SK-N-SH treated with all-trans-retinoic acid at 6 μM for 48 hours (cell line): ENCODE measurements around the gene GNPTG.

Experiments
- ARNTL ChIP-seq: fragments of 450-650 bp; formaldehyde crosslinking; IDR thresholded peaks from 2 replicates; pipeline ENCODE4 v1.5.0; 2020; ENCODE audit warnings: low read depth, mild to moderate bottlenecking, moderate library complexity, borderline replicate concordance
- CREB5 ChIP-seq: fragments of 250-450 bp; sonication (Bioruptor Pico); IDR thresholded peaks from 2 replicates; pipeline ENCODE4 v1.5.1; 2020; ENCODE audit warnings: low read depth, mild to moderate bottlenecking, moderate library complexity
- CSDC2 ChIP-seq: fragments of 250-450 bp; sonication (Bioruptor Pico); IDR thresholded peaks from 2 replicates; pipeline ENCODE4 v1.5.0; 2020; ENCODE audit warnings: mild to moderate bottlenecking, moderate library complexity
- GLIS3 ChIP-seq: fragments of 250-450 bp; sonication (Bioruptor Pico); IDR thresholded peaks from 2 replicates; pipeline ENCODE4 v1.5.0; 2020; ENCODE audit warnings: mild to moderate bottlenecking, moderate library complexity
- ISL1 ChIP-seq: fragments of 250-450 bp; sonication (Bioruptor Pico); IDR thresholded peaks from 2 replicates; pipeline ENCODE4 v2.1.2; 2022; ENCODE audit warnings: mild to moderate bottlenecking, moderate library complexity
- PATZ1 ChIP-seq: fragments of 250-450 bp; sonication (Bioruptor Pico); IDR thresholded peaks from 2 replicates; pipeline ENCODE4 v1.8.0; 2020; ENCODE audit warnings: mild to moderate bottlenecking, moderate library complexity, borderline replicate concordance
- POU6F1 ChIP-seq: fragments of 250-450 bp; sonication (Bioruptor Pico); IDR thresholded peaks from 2 replicates; pipeline ENCODE4 v1.8.0; 2021; ENCODE audit warnings: low read depth, mild to moderate bottlenecking, moderate library complexity, borderline replicate concordance
- RARB ChIP-seq: fragments of 250-450 bp; sonication (Bioruptor Pico); IDR thresholded peaks from 2 replicates; pipeline ENCODE4 v1.8.0; 2021; ENCODE audit warnings: mild to moderate bottlenecking, moderate library complexity
- TOX ChIP-seq: fragments of 250-450 bp; sonication (Bioruptor Pico); IDR thresholded peaks from 2 replicates; pipeline ENCODE4 v1.8.0; 2021; ENCODE audit warnings: mild to moderate bottlenecking, moderate library complexity, borderline replicate concordance
- TSHZ2 ChIP-seq: fragments of 250-450 bp; sonication (Bioruptor Pico); IDR thresholded peaks from 2 replicates; pipeline ENCODE4 v1.5.0; 2020; ENCODE audit warnings: mild to moderate bottlenecking, moderate library complexity
- ZC3H10 ChIP-seq: fragments of 250-450 bp; sonication (Bioruptor Pico); IDR thresholded peaks from 2 replicates; pipeline ENCODE4 v1.5.1; 2021; ENCODE audit warnings: mild to moderate bottlenecking, moderate library complexity
- ZFP3 ChIP-seq: fragments of 250-450 bp; sonication (Bioruptor Pico); IDR thresholded peaks from 2 replicates; pipeline ENCODE4 v1.5.0; 2020; ENCODE audit warnings: mild to moderate bottlenecking, moderate library complexity
- ZFP30 ChIP-seq: fragments of 450-650 bp; formaldehyde crosslinking; IDR thresholded peaks from 2 replicates; pipeline ENCODE4 v1.5.0; 2022; ENCODE audit warnings: mild to moderate bottlenecking, moderate library complexity
- ZNF70 ChIP-seq: fragments of 450-650 bp; formaldehyde crosslinking; IDR thresholded peaks from 2 replicates; pipeline ENCODE4 v1.5.0; 2020; ENCODE audit warnings: mild to moderate bottlenecking, moderate library complexity

- TF ChIP-seq ZC3H10 (CRISPR knock-in tag): no peak
- TF ChIP-seq PATZ1 (CRISPR knock-in tag): no peak
- TF ChIP-seq RARB: no peak
- no peak for TF ChIP-seq ARNTL (CRISPR knock-in tag)
- TF ChIP-seq ZNF70: no peak
- no peak for TF ChIP-seq GLIS3 (CRISPR knock-in tag)
- TF ChIP-seq CREB5 (CRISPR knock-in tag): no peak
- no peak for TF ChIP-seq ISL1 (CRISPR knock-in tag)
- TF ChIP-seq ZFP3 (CRISPR knock-in tag): no peak
- no peak for TF ChIP-seq TOX
- no peak for TF ChIP-seq POU6F1
- TF ChIP-seq TSHZ2: no peak
- no peak for TF ChIP-seq ZFP30 (CRISPR knock-in tag)
- no peak for TF ChIP-seq CSDC2 (CRISPR knock-in tag)
Measured at GRCh38 chr16:1326946-1327618, 24.6 kb upstream of the GNPTG start.
